ENCODE measurements around the gene GNB1L. TPM values are rescaled to one million over a fixed set of nuclear protein-coding genes. Genes with fewer than 3 reads are reported as not detected.

GNB1L gene
- total RNA-seq, 1 donor from 2014 or later = 6.1 TPM

DNA sequence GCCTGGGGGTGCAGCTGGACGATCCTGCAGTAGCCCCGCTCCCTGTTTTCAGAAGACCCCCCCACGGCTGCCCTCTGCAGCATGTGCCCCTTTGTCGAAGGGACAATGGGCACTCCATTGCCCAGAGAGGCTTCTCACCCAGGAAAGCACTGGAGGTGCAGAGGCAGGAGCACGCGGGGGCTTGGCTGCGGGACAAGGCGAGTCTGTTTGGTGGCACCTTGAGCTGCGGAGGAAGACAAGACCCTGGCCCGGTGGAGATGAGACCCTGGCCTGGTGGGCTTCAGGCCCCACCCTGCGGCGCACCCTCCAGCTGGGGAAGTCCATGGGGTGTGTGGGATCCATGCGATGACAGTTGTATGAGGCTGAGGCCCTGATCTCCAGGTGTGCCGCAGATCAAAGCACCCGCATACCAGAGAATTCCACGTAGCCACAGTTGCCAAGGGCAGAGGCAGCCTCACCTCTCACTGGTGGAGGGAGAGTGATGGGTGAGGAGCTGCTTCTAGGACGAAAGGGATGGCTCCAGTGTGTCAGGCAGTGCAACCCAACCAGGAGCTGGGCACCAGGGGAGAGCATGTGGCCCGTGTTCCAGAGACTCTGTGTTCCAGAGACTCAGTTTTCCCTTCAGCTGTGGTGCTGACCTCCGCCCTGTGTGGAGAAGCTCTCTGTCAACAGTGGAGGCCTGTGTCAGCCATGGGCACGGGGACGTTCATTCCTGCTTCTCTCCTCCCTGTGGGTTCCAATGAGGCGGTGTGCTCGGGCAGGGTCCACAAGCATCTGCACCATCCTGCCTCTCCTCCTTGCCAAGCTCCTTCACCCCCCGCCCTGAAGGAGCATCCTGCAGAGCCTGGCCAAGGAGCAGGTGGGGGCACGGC lies 84.1 kb downstream of the GNB1L start:
- H3K36me3 Mint-ChIP-seq (ENCODE audit: unreplicated experiment) = peaks cover 4% of the 10 kb centered on the region
- no peak for DNase-seq (ENCODE audit: extremely low spot score, unreplicated experiment)
- H3K9me3 Mint-ChIP-seq (ENCODE audit: unreplicated experiment) = no peaks in the 10 kb centered on the region
- H3K27me3 Mint-ChIP-seq (ENCODE audit: unreplicated experiment) = peaks cover 4% of the 10 kb centered on the region
- H3K4me3 Mint-ChIP-seq (ENCODE audit: unreplicated experiment) = no peak overlapping the region
- H3K27ac Mint-ChIP-seq (ENCODE audit: unreplicated experiment) = no peak overlapping the region
- H3K4me1 Mint-ChIP-seq (ENCODE audit: unreplicated experiment) = no peaks in the 10 kb centered on the region
- TF ChIP-seq, protein P1, sequence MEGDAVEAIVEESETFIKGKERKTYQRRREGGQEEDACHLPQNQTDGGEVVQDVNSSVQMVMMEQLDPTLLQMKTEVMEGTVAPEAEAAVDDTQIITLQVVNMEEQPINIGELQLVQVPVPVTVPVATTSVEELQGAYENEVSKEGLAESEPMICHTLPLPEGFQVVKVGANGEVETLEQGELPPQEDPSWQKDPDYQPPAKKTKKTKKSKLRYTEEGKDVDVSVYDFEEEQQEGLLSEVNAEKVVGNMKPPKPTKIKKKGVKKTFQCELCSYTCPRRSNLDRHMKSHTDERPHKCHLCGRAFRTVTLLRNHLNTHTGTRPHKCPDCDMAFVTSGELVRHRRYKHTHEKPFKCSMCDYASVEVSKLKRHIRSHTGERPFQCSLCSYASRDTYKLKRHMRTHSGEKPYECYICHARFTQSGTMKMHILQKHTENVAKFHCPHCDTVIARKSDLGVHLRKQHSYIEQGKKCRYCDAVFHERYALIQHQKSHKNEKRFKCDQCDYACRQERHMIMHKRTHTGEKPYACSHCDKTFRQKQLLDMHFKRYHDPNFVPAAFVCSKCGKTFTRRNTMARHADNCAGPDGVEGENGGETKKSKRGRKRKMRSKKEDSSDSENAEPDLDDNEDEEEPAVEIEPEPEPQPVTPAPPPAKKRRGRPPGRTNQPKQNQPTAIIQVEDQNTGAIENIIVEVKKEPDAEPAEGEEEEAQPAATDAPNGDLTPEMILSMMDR (IDR thresholded peaks at IDR 0.05) = no peak

DNA sequence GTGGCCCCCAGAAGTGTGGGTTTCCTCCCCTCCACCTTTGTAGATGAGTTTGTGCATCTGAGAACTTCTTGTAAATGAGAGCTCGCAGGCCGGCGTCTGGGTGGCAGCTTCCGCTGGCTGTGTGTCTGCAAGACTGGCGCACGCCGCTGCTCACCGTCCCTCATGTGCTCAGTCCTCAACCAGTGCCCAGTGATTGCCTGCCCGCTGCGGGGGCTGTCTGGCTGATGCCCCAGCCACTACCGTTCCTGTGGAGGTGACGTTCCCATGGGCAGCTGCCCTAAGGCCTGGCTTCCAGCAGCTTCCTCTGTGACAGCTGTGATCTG lies 85.3 kb downstream of the GNB1L start:
- TF ChIP-seq, protein P1 (IDR thresholded peaks at IDR 0.05) = no peak
- H3K27ac Mint-ChIP-seq (ENCODE audit: unreplicated experiment) = no peak overlapping the region
- H3K27me3 Mint-ChIP-seq (ENCODE audit: unreplicated experiment) = peaks cover 4% of the 10 kb centered on the region
- H3K4me1 Mint-ChIP-seq (ENCODE audit: unreplicated experiment) = peaks cover 2% of the 10 kb centered on the region
- no peak for DNase-seq (ENCODE audit: extremely low spot score, unreplicated experiment)
- no peak overlapping the region for H3K4me3 Mint-ChIP-seq (ENCODE audit: unreplicated experiment)
- H3K36me3 Mint-ChIP-seq (ENCODE audit: unreplicated experiment) = peaks cover 9% of the 10 kb centered on the region
- no peaks in the 10 kb centered on the region for H3K9me3 Mint-ChIP-seq (ENCODE audit: unreplicated experiment)

DNA sequence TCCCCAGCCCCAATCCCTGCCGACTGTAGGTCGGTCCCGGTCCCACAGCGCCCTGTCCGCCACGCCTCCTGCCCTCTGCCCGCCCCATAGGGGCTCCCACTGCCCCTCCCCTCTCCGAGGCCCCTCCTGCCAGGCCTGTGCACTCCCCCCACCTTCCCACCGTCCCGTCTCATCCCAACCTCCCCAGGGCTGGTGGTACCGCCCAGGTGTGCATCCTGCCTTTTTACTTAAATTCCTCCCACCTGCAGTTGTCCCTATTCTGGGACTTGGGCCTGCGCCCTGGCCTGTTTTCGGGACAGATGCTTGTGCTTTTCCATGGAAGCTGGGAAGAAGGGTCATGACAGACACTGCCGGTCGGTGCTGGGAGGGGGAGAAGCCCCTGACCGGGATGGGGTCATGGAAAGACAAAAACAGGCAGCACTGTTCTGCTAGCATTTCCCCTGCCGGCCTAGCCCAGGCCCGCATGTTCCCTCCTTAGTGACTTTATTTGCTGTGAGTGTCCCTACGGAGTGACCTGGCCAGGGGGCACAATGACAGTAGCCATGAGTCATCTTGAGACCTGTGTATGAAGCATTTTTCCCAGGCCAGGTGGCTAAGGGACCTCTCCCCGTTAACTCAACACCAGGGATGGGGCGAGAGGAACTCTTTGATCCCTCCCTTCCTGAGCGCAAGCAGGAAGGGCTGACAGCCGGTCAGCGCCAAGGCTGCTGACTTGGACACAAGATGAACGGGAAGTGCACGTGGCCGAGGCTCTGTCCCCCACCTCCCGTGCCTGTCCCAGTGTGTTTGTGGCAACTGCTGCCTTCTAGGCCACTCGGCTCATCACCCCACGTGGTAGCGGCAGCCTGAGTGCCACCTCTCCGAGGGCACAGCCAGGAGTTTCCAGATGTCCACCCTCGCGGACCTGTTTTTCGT lies 87.0 kb downstream of the GNB1L start:
- Mint-ChIP-seq H3K4me1 (ENCODE audit: unreplicated experiment) (peaks cover 2% of the 10 kb centered on the region), H3K4me3 (ENCODE audit: unreplicated experiment) (no peak overlapping the region), H3K9me3 (ENCODE audit: unreplicated experiment) (no peaks in the 10 kb centered on the region), H3K27ac (ENCODE audit: unreplicated experiment) (no peak overlapping the region), H3K27me3 (ENCODE audit: unreplicated experiment) (peaks cover 3% of the 10 kb centered on the region), H3K36me3 (ENCODE audit: unreplicated experiment) (peaks cover 9% of the 10 kb centered on the region)
- TF ChIP-seq, protein P1 (IDR thresholded peaks at IDR 0.05) = no peak
- no peak for DNase-seq (ENCODE audit: extremely low spot score, unreplicated experiment)

DNA sequence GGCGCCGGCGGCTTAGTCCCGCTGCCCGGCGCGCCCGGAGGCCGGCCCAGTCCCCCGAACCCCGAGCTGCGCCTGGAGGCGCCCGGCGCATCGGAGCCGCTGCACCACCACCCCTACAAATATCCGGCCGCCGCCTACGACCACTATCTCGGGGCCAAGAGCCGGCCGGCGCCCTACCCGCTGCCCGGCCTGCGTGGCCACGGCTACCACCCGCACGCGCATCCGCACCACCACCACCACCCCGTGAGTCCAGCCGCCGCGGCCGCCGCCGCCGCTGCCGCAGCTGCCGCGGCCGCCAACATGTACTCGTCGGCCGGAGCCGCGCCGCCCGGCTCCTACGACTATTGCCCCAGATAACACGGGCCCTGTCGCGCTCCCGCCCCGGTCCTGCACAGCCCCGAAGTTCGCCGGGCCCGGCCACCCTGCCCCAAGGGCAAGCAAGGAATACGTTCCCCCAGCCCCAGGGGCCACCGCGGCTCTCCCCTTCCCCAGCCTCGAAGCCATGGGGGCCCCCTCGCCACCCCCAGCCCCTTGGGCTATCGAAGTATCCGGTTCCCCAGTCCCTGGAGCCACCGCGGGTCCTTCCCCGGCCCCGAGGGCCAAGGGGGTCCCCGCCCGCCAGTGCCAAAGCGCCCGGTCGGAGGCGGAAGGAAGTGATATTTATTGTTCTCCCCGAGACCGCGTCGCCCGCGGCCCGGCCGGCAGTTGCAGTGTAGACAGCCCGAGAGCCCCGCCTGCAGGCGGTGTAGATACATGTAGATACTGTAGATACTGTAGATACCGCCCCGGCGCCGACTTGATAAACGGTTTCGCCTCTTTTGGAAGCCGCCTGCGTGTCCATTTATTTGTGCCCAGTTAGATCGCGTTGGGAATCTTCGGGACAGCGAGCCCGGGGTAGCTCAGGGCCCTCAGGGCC lies 87.9 kb downstream of the GNB1L start:
- no peaks in the 10 kb centered on the region for H3K27me3 Mint-ChIP-seq (ENCODE audit: unreplicated experiment)
- peaks cover 9% of the 10 kb centered on the region for H3K36me3 Mint-ChIP-seq (ENCODE audit: unreplicated experiment)
- no peak for DNase-seq (ENCODE audit: extremely low spot score, unreplicated experiment)

More for the DNA sequence above, 87.9 kb downstream of the GNB1L start:
- Mint-ChIP-seq H3K4me3 (ENCODE audit: unreplicated experiment) (no peak overlapping the region), H3K4me1 (ENCODE audit: unreplicated experiment) (peaks cover 5% of the 10 kb centered on the region), H3K27ac (ENCODE audit: unreplicated experiment) (no peak overlapping the region), H3K9me3 (ENCODE audit: unreplicated experiment) (no peaks in the 10 kb centered on the region)
- TF ChIP-seq, protein P1 (IDR thresholded peaks at IDR 0.05) = no peak
